NOMO-1 treated with DMSO at 0.1 percent for 48 hours (cell line): ENCODE data around the gene MXI1.
"Not testable (repeated sequence)": the region's sequence is repeated elsewhere in the genome, so short reads cannot be mapped to it uniquely, and the experiment has no call there.

Experiments
- DNase-seq: peaks from one replicate; lab custom pipeline; 2025; ENCODE audit not compliant: unreplicated experiment; lab: John Stamatoyannopoulos, UW

Gene MXI1

GRCh38 chr10:110237894-110238480 lies 30.6 kb downstream of the MXI1 start:
- DNase-seq = no peak

GRCh38 chr10:110239892-110240291 lies 32.5 kb downstream of the MXI1 start:
- no peak for DNase-seq

- no peak for DNase-seq
Observed at GRCh38 chr10:110241407-110241806, 34.0 kb downstream of the MXI1 start.

GRCh38 chr10:110241841-110242240 lies 34.4 kb downstream of the MXI1 start:
- no peak for DNase-seq

- no peak for DNase-seq
Observed at GRCh38 chr10:110242511-110242910, 35.1 kb downstream of the MXI1 start.

GRCh38 chr10:110244550-110244949 lies 37.1 kb downstream of the MXI1 start:
- no peak for DNase-seq

- not testable (repeated sequence) for DNase-seq
Observed at GRCh38 chr10:110247833-110248232, 40.4 kb downstream of the MXI1 start.

GRCh38 chr10:110249489-110249888 lies 42.1 kb downstream of the MXI1 start:
- DNase-seq = not testable (repeated sequence)

- DNase-seq = not testable (repeated sequence)
Observed at GRCh38 chr10:110251392-110251791, 44.0 kb downstream of the MXI1 start.

- DNase-seq = no peak
Observed at GRCh38 chr10:110252151-110252550, 44.7 kb downstream of the MXI1 start.

- DNase-seq = no peak
Observed at GRCh38 chr10:110254467-110254866, 47.1 kb downstream of the MXI1 start.

GRCh38 chr10:110258542-110258941 lies 51.1 kb downstream of the MXI1 start:
- DNase-seq = no peak

GRCh38 chr10:110259317-110259716 lies 51.9 kb downstream of the MXI1 start:
- no peak for DNase-seq

GRCh38 chr10:110260746-110261477 lies 53.5 kb downstream of the MXI1 start:
- DNase-seq = peak; percentile 44

- DNase-seq = no peak
Observed at GRCh38 chr10:110263164-110263563, 55.8 kb downstream of the MXI1 start.

- DNase-seq = no peak
Observed at GRCh38 chr10:110265573-110266193, 58.3 kb downstream of the MXI1 start.

- no peak for DNase-seq
Observed at GRCh38 chr10:110267276-110267675, 59.9 kb downstream of the MXI1 start.

GRCh38 chr10:110268442-110268841 lies 61.0 kb downstream of the MXI1 start:
- DNase-seq = no peak

- no peak for DNase-seq
Observed at GRCh38 chr10:110268971-110269370, 61.6 kb downstream of the MXI1 start.

GRCh38 chr10:110269374-110270318 lies 62.2 kb downstream of the MXI1 start:
- peak; percentile 42 for DNase-seq

GRCh38 chr10:110272995-110273394 lies 65.6 kb downstream of the MXI1 start:
- not testable (repeated sequence) for DNase-seq
